H1 (cell line): ENCODE measurements around the gene GLG1. TPM values are rescaled to one million over a fixed set of nuclear protein-coding genes. Genes with fewer than 3 reads are reported as not detected.

Experiments used
- CTCF ChIA-PET: fragments of 300-600 bp; sonication (Branson Sonifier 250); formaldehyde crosslinking; loops from one replicate; lab custom pipeline; 2021; ENCODE audit not compliant: partially characterized antibody; lab: Charles Lee
- POLR2A ChIA-PET: fragments of 300-600 bp; sonication (Branson Sonifier 250); formaldehyde crosslinking; loops from one replicate; lab custom pipeline; 2021; ENCODE audit warnings: inconsistent platforms; ENCODE audit not compliant: partially characterized antibody; lab: Charles Lee
- DNase-seq, 2 experiments: peaks; one replicate each; pipeline versions ENCODE4 v3.0.0 to v3.0.0-alpha.2; 2010 to 2022; ENCODE audit warnings: low spot score in 2 of 2, low read depth in 1 of 2, mixed read lengths in 1 of 2
- FAIRE-seq: peaks from 2 replicates; lab custom pipeline; 2011; peaks lifted over from hg19 to GRCh38; lab: Jason Lieb, UNC
- H2AFZ ChIP-seq: 2 replicates; pipeline ENCODE4 v1.8.1; 2012; ENCODE audit warnings: low read length, inconsistent platforms
- H2AK5ac ChIP-seq: 2 replicates; pipeline ENCODE4 v1.6.1; 2013; ENCODE audit warnings: low read depth, low read length
- H2BK120ac ChIP-seq: replicated peaks from 2 replicates; pipeline ENCODE3; 2013; ENCODE audit warnings: low read depth, low read length, inconsistent platforms
- H2BK12ac ChIP-seq: 2 replicates; pipeline ENCODE4 v1.6.1; 2013; ENCODE audit warnings: low read depth, low read length
- H2BK15ac ChIP-seq: 2 replicates; pipeline ENCODE4 v1.6.1; 2013; ENCODE audit warnings: low read length
- H2BK20ac ChIP-seq: 2 replicates; pipeline ENCODE4 v1.6.1; 2013; ENCODE audit warnings: low read length
- H2BK5ac ChIP-seq: 2 replicates; pipeline ENCODE4 v1.6.1; 2013; ENCODE audit warnings: low read depth, low read length
- H3K14ac ChIP-seq: 2 replicates; pipeline ENCODE4 v1.6.1; 2013; ENCODE audit warnings: inconsistent platforms; ENCODE audit not compliant: insufficient read length
- H3K18ac ChIP-seq: 2 replicates; pipeline ENCODE4 v1.6.1; 2013; ENCODE audit warnings: low read length; ENCODE audit errors: extremely low read depth
- H3K23ac ChIP-seq: 2 replicates; pipeline ENCODE4 v1.6.1; 2013; ENCODE audit warnings: inconsistent platforms; ENCODE audit not compliant: insufficient read length
- H3K23me2 ChIP-seq: 2 replicates; pipeline ENCODE4 v1.6.1; 2013; ENCODE audit warnings: low read depth, low read length
- H3K27ac ChIP-seq: 2 replicates; pipeline ENCODE4 v1.6.1; 2011; ENCODE audit warnings: low read depth, low read length, inconsistent platforms
- H3K27me3 ChIP-seq, 4 experiments: replicated peaks in 1 of 4; 1 replicate in 1 of 4; 2 replicates in 3 of 4; pipeline versions ENCODE4 v1.6.1 to v1.8.1; 2011 to 2013; ENCODE audit warnings: low read length in 3 of 4, mild to moderate bottlenecking in 3 of 4, inconsistent platforms in 2 of 4, mixed read lengths in 2 of 4, moderate library complexity in 1 of 4; ENCODE audit not compliant: control insufficient read depth in 3 of 4, insufficient read depth in 3 of 4; ENCODE audit errors: extremely low read depth in 1 of 4
- H3K36me3 ChIP-seq, 4 experiments: 2 replicates each; pipeline versions ENCODE4 v1.6.1 to v1.8.1; 2011 to 2013; ENCODE audit warnings: mild to moderate bottlenecking in 4 of 4, low read length in 3 of 4, moderate library complexity in 2 of 4, control low read depth in 1 of 4, inconsistent platforms in 1 of 4; ENCODE audit not compliant: insufficient read depth in 4 of 4, control insufficient read depth in 2 of 4
- H3K4ac ChIP-seq: replicated peaks from 2 replicates; pipeline ENCODE3; 2013; ENCODE audit warnings: low read length, low read depth, mixed read lengths, inconsistent platforms; ENCODE audit not compliant: insufficient read length
- H3K4me1 ChIP-seq, 4 experiments: replicated peaks in 1 of 4; 1 replicate in 1 of 4; 2 replicates in 3 of 4; pipeline versions ENCODE4 v1.6.1 to v1.8.1; 2011 to 2013; ENCODE audit warnings: low read length in 3 of 4, inconsistent platforms in 2 of 4, mixed read lengths in 1 of 4; ENCODE audit not compliant: insufficient read depth in 4 of 4, control insufficient read depth in 3 of 4
- H3K4me2 ChIP-seq, 2 experiments: 2 replicates each; pipeline versions ENCODE4 v1.6.1 to v1.8.1; 2011 to 2013; ENCODE audit warnings: low read depth in 2 of 2, low read length in 2 of 2, control low read depth in 1 of 2, inconsistent platforms in 1 of 2, mild to moderate bottlenecking in 1 of 2; ENCODE audit not compliant: insufficient read depth in 1 of 2
- H3K4me3 ChIP-seq, 4 experiments: fragments of 200-600, 300-600 bp in 1 of 4; sonication (generic), shearing (Covaris generic), sonication (Bioruptor Twin) in 1 of 4; 2 replicates each; pipeline versions ENCODE4 v1.5.1 to v1.8.1; 2011 to 2016; ENCODE audit warnings: low read length in 4 of 4, low read depth in 3 of 4, control low read depth in 2 of 4, inconsistent platforms in 2 of 4, mild to moderate bottlenecking in 2 of 4, mixed read lengths in 1 of 4, moderate library complexity in 1 of 4; ENCODE audit not compliant: insufficient read depth in 2 of 4; ENCODE audit errors: extremely low read depth in 1 of 4
- H3K56ac ChIP-seq: replicated peaks from 2 replicates; pipeline ENCODE3; 2013; ENCODE audit warnings: low read depth, mild to moderate bottlenecking, mixed read lengths, low read length, inconsistent platforms; ENCODE audit not compliant: insufficient read length
- H3K79me1 ChIP-seq: 2 replicates; pipeline ENCODE4 v1.6.1; 2013; ENCODE audit warnings: low read depth, low read length, control low read depth
- H3K79me2 ChIP-seq, 2 experiments: 2 replicates each; pipeline versions ENCODE4 v1.6.1 to v1.8.1; 2012 to 2013; ENCODE audit warnings: low read length in 2 of 2, mild to moderate bottlenecking in 2 of 2, inconsistent platforms in 1 of 2; ENCODE audit not compliant: insufficient read depth in 2 of 2, control insufficient read depth in 1 of 2
- H3K9ac ChIP-seq, 4 experiments: replicated peaks in 1 of 4; 1 replicate in 1 of 4; 2 replicates in 3 of 4; pipeline versions ENCODE4 v1.6.1 to v1.8.1; 2011 to 2013; ENCODE audit warnings: low read depth in 3 of 4, low read length in 3 of 4, control low read depth in 2 of 4, mild to moderate bottlenecking in 2 of 4, moderate library complexity in 2 of 4, inconsistent platforms in 1 of 4; ENCODE audit errors: extremely low read depth in 1 of 4
- H3K9me3 ChIP-seq, 2 experiments: 2 replicates each; pipeline versions ENCODE4 v1.6.1 to v1.8.1; 2012 to 2013; ENCODE audit warnings: mild to moderate bottlenecking in 2 of 2, moderate library complexity in 2 of 2, control low read depth in 1 of 2, inconsistent platforms in 1 of 2, low read depth in 1 of 2, low read length in 1 of 2, mixed read lengths in 1 of 2; ENCODE audit not compliant: insufficient read depth in 2 of 2
- H4K20me1 ChIP-seq, 2 experiments: replicated peaks in 1 of 2; 2 replicates each; pipeline versions ENCODE3 to v1.8.1; 2011 to 2013; ENCODE audit warnings: inconsistent platforms in 2 of 2, low read length in 2 of 2, mild to moderate bottlenecking in 1 of 2; ENCODE audit not compliant: insufficient read depth in 2 of 2, control insufficient read depth in 1 of 2
- H4K5ac ChIP-seq: 2 replicates; pipeline ENCODE4 v1.6.1; 2013; ENCODE audit warnings: low read length, low read depth, mixed read lengths, inconsistent platforms; ENCODE audit not compliant: insufficient read length
- H4K8ac ChIP-seq: 2 replicates; pipeline ENCODE4 v1.8.0; 2013; ENCODE audit warnings: mild to moderate bottlenecking, moderate library complexity, low read length, inconsistent platforms; ENCODE audit not compliant: insufficient read depth; ENCODE audit errors: extremely low read depth
- H4K91ac ChIP-seq: replicated peaks from 2 replicates; pipeline ENCODE3; 2013; ENCODE audit warnings: low read length, mixed read lengths, inconsistent platforms; ENCODE audit not compliant: insufficient read length
- EP300 ChIP-seq, 2 experiments: IDR thresholded peaks; 1 replicate in 1 of 2; 2 replicates in 1 of 2; pipeline ENCODE4 v1.6.1; 2011 to 2012; ENCODE audit warnings: low read depth in 2 of 2, low read length in 2 of 2, mild to moderate bottlenecking in 2 of 2, borderline replicate concordance in 1 of 2, inconsistent platforms in 1 of 2, moderate library complexity in 1 of 2
- GTF2F1 ChIP-seq: IDR thresholded peaks from 2 replicates; pipeline ENCODE4 v1.6.1; 2012; ENCODE audit warnings: low read depth, low read length, improper control_type of control experiment, borderline replicate concordance
- SRF ChIP-seq: IDR thresholded peaks from 2 replicates; pipeline ENCODE4 v1.6.1; 2011; ENCODE audit warnings: mild to moderate bottlenecking, low read depth, low read length, moderate library complexity
- TCF12 ChIP-seq: IDR thresholded peaks from 2 replicates; pipeline ENCODE4 v1.6.1; 2011; ENCODE audit warnings: low read depth, mild to moderate bottlenecking, low read length
- WGBS, 2 experiments: shearing (Covaris generic) in 1 of 2; methylation state at CpG; one replicate each; pipeline versions ENCODE4 v1.1.6 to v1.1.7; 2013 to 2015; ENCODE audit warnings: low lambda C conversion rate in 2 of 2, mixed read lengths in 2 of 2, inconsistent platforms in 1 of 2, low coverage in 1 of 2, missing lambda C conversion rate in 1 of 2; ENCODE audit not compliant: insufficient replicate concordance in 2 of 2, insufficient coverage in 1 of 2, insufficient read length in 1 of 2; ENCODE audit errors: extremely low coverage in 1 of 2, missing lambda C conversion rate in 1 of 2; 5-methylcytosine and 5-hydroxymethylcytosine counted together
- polyA plus RNA-seq, 7 experiments: library from polyadenylated mRNA; depleted of rRNA in 3 of 7; stranded (reverse) in 5 of 7; unstranded in 2 of 7; fragments of >200 nt in 5 of 7; fragments of 200-250 nt in 2 of 7; gene quantifications; 1 replicate in 5 of 7; 2 replicates in 1 of 7; 4 replicates in 1 of 7; pipeline versions ENCODE4 v1.2.1 to v1.2.3, GENCODE V29; 2011 to 2013; ENCODE audit warnings: missing spikeins in 2 of 7, mixed read lengths in 2 of 7
- total RNA-seq: library from RNA; stranded (reverse); fragmentation: NEBNext Ultra II Directional; extraction: Animal tissue kit (Norgen Biotek cat#: 25700); gene quantifications from 2 replicates; pipeline ENCODE4 v1.2.1, GENCODE V29; 2021

GLG1 gene
- total and polyA plus RNA-seq, 2 of the 8 experiments (the other 6 are each of a cell fraction or from before 2014, with no cell fraction given): 53.4 to 139 TPM

- WGBS, 2 experiments: 95% methylated on average over 5 of the region's 5 CpGs; no CpG with 5 or more reads in 1 of the 2 experiments
- Histone ChIP-seq H3K23ac (no peak overlapping the region), H3K14ac (no peak overlapping the region), H2BK20ac (no peak overlapping the region), H3K27me3 (no peaks in the 10 kb centered on the region), H3K9ac (no peak overlapping the region), H3K4me2 (no peak overlapping the region), H2BK5ac (no peak overlapping the region), H2BK15ac (no peak overlapping the region), H2AFZ (no peak overlapping the region), H4K5ac (no peak overlapping the region), H2BK12ac (no peak overlapping the region), H4K20me1 (peaks cover 9 to 19% of the 10 kb centered on the region in 2 experiments), H4K8ac (no peak overlapping the region), H3K27ac (no peak overlapping the region), H3K4me1 (no peaks in the 10 kb centered on the region), H3K18ac (no peak overlapping the region), H3K23me2 (no peaks in the 10 kb centered on the region), H2AK5ac (no peak overlapping the region), H3K9me3 (no peaks in the 10 kb centered on the region), H3K4me3 (no peak overlapping the region), H3K36me3 (no peaks in the 10 kb centered on the region), H2BK120ac (no peak overlapping the region), H3K4ac (no peak overlapping the region), H3K56ac (no peak overlapping the region), H3K79me1 (peaks cover 17% of the 10 kb centered on the region), H3K79me2 (peaks cover 17 to 96% of the 10 kb centered on the region in 2 experiments), H4K91ac (no peak overlapping the region)
- ChIA-PET POLR2A (interaction anchor here (1.2 to 1.6 kb wide), 3 partner anchors 9 to 39 kb away, joined by 3 to 4 read pairs (median 3); partner anchors contain the start of gene GLG1), CTCF (no interaction called here)
- FAIRE-seq (no peak), DNase-seq (no peak)
- TF ChIP-seq EP300 (IDR thresholded peaks at IDR 0.05; ENCODE audit: borderline replicate concordance in 1 of 2, low read depth in 2 of 2, low read length in 2 of 2) (no peak), SRF (no peak), TCF12 (no peak), GTF2F1 (no peak)
Measured at GRCh38 chr16:74568961-74569631, 37.8 kb downstream of the GLG1 start.
